Suppressor macrophage treated with lipopolysaccharide for 4 hours (primary cell): ENCODE data around the gene COL23A1.

Source experiments
- DNase-seq: peaks from one replicate; pipeline ENCODE4 v3.0.0-alpha.2; 2020

Gene COL23A1

DNA sequence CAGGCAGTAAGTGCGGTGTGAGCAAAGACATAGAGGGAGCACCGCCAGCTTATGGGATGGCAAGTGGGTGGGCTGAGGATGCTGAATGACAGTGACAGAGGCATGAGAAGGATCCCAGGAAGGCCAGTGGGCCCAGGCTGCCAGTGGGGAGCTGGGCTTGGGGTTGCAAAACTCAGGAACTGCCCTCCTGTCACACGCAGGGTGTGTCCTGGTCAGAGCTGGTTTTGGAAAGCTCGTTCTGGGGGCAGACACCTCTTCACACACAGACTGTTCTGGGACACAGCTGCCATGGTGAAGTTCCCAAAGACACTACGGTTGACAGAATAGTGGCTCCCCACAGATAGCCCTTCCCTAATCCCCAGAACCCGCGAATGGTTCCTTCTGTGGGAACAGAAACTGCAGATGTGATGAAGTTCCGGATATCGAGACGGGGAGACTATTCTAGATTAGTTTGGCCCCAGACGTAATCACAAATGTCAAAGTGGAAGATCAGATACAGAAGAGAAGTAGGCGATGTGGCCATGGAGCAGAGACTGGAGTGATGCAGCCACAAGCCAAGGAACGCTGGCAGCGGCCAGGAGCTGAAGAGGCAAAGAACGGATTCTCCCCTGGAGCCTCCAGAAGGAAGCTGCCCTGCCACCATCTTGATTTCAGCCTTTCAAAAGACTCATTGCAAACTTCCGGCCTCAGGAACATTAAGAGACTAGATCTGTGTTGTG, 159.0 kb downstream of the COL23A1 start:
- no peak for DNase-seq

DNA sequence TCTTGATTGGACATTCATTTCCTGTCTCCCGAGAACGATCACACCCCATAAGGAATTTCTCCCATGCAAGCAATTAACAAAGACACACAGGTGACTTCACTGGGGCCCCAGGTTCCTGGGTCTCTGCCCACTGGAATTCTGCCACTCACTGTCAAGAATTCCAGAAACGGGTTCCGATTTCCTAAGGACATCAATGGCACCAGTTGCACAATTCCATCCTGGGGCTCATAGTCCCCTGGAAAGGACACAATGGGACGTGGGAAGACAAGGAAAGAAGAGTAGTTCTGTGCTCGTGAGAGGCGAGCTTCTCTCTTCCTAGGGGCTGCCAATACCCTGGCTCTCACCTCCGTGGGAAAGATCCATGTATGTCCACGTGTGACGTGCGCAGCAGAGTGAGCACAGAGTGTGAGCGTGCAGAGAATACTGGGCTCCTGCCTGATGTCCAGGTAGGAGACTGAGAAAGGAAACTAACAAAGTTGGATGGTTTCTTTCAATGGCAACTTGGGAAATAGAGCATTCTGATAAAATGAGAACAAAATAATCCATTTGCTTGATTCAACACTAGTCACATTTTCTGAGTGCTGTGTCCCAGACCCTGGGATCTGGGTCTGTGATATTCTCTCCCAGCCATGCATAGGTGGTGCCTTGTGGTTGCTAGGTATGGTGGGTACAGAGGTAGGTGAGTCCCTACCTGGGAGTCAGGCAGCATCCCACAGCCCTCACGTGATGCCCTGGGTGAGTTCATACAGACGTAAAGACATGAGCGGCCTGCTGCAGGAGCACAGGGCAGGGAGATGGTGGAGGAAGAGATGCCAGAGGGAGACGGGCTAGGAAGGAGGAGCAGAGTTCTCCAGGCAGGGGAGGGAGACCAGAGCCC, 159.8 kb downstream of the COL23A1 start:
- DNase-seq = no peak

DNA sequence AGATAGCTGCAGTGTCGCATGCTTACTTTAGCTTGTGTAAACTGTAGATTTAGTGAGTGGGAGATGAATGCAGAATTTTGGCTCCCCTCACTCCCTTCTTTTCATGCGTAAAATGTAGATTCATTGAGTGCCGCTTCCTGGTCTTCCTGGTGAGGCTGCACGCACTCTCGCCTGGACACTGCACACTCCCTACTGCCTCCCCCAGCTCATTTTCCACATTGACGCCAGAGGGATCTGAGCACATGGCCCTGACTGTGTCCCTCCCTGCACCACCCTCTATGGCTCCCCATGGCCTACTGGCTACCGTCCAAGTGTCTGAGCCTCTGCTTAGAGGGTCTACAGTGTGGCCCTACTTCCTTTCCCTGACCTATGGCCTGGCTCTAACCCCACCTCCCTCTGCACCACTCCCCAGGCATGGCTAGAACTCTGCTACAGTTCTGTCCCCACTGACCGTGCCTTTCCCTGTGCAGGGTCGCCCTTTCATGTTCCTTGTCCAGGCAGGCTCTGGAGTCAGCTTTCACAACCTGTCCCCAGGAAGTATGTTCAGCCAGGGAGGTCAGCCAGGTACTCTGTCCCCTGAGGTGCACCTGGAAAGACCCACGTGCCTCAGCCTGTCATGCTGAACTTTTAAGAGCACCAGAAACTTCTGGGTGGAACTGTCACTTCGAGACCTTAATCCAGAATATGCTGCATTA, 160.6 kb downstream of the COL23A1 start:
- no peak for DNase-seq

DNA sequence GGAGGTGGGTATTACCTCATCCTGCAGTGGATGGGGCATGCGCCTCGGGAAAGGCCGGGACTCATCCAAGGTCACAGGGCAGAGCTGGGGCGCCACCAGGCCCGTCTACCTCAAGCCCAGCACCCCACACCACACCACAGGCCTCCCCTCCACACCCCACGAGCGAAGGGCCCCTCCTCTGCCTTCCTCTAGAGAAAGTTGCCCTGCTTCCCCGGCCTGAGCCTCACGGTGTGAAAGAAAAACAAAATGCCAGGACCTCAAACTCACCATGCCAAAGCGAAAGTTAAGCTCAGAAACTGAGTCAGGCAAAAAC, 161.1 kb downstream of the COL23A1 start:
- no peak for DNase-seq

DNA sequence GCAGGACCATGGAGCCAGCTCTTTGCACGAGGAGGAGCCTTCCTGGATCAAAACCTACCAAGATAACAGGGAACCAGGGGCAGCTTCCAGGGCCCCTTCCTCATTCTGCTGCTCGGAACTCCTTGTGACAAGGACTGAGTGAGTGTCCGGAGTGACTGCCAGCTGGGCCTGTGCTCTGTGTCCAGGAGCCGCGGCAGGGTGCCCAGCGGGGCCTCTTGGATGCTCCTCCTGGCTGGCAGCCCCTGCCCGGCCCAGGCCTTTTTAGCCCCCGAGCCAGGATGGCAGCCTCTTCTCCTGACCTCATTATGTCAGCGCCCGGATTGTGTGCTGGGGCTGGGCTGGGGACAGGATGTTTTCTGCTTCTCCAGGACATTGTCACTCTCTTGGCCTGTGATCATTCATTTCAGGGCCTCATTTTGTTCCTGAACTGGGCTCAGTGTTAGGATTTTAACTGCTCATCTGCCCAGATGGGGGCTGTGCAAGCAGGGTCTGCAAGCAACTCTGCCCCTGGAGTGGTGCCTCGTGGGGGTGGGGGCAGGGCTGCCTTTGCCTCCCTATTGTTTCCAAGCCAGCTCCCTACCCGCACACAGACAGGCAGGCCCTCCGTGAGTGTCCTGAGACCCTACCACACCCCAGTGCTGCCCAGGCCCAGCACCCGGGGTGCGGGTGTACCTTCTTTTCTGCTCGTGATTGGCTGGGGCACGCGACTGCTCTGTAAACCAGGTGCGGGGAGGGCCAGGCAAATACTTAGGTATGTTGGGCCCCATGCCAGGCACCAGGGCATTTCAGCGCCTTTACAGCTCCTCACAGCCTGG, 161.6 kb downstream of the COL23A1 start:
- no peak for DNase-seq

DNA sequence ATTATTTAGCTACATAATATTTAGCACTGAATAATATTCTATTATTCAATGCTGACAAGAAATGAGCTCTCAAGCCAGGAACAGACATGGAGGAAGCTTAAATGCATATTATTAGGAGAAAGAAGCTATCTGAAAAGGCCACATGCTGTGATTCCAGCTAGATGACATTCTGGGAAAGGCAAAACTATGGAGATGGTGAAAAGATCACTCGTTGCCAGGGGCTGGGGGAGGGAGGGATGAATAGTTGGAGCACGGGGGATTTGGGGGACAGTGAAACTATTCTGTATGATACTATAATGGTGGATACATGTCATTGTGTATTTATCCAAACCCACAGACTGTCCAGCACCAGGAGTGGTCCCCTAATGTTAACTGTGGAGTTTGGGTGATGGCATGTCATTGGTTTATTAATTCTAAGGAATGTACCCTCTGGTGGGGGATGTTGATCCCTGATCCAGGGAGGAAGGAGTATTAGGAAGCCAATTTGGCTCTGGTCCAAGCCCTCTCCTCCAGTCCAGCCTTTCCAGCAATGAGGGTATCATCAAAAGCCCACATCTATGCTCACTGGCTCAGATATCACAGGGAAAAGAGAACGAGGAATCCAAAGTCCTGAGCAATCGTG, 162.5 kb downstream of the COL23A1 start:
- no peak for DNase-seq

DNA sequence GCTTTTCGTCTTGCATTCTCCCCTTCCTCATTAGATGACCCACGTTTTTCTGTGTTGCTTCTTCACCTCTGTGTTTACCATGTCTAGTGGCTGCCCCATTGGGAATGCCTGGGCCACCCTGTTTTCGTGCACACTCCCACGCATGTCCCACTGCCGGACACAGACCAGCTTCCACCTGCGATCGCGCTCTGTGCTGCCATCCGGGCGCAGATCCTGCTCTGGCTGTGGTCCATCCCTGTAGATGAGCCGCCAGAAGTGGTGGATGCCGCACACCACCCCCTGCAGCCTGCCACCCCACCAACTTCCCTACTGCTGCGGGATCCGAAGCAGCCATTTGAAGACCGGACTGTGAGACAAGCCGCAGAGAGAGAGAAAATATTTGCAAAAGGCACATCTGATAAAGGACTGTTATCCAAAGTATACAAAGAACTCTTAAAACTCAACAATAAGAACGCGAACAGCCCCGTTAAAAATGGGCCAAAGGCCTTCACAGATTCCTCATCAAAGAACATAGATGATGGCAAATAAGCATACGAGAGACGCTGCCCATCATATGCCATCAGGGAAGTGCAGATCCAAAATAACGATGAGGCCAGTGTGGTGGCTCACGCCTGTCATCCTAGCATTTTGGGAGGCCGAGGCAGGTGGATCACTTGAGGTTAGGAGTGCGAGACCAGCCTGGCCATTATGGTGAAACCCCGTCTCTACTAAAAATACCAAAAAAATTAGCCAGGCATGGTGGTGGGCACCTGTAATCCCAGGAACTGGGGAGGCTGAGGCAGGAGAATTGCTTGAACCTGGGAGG, 163.7 kb downstream of the COL23A1 start:
- no peak for DNase-seq

DNA sequence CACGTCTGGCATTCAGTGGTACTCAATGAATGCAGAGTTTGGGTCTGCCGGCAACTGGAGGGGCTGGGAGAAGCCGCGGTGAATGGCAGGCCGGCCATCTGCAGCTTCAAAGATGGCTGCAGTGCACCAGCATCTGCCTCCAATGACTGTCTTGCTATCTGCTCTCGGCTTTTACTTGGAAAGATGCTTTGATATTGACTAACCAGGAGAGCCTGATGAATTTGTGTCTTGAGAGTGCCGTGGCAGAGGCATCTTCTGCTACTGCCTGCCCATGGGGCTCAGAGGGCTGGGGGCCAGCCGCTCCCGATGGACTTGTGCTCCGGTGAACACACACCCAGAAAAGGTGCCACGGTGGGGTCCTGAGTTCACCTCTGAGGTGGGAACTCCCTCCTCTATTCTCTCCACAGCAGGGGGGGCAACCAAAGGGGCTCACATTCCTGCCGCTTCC, 164.5 kb downstream of the COL23A1 start:
- no peak for DNase-seq

DNA sequence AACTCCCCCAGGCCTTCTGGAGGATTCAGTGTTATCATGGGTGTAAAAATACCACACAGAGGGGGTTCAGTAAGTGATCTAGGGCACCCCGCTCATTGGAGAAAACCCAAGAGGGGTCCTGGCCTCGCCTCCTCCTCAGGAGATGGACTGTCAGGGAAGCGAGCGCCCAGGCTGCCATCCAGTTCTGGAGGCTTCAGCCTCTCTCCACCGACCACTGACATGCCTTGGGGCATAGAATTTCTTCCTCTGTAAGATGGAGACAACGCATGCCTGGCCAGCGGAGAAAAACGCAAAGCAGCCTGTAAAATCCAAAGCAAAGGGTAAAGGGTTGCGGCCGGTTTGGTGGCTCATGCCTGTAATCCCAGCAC, 165.4 kb downstream of the COL23A1 start:
- DNase-seq = no peak

DNA sequence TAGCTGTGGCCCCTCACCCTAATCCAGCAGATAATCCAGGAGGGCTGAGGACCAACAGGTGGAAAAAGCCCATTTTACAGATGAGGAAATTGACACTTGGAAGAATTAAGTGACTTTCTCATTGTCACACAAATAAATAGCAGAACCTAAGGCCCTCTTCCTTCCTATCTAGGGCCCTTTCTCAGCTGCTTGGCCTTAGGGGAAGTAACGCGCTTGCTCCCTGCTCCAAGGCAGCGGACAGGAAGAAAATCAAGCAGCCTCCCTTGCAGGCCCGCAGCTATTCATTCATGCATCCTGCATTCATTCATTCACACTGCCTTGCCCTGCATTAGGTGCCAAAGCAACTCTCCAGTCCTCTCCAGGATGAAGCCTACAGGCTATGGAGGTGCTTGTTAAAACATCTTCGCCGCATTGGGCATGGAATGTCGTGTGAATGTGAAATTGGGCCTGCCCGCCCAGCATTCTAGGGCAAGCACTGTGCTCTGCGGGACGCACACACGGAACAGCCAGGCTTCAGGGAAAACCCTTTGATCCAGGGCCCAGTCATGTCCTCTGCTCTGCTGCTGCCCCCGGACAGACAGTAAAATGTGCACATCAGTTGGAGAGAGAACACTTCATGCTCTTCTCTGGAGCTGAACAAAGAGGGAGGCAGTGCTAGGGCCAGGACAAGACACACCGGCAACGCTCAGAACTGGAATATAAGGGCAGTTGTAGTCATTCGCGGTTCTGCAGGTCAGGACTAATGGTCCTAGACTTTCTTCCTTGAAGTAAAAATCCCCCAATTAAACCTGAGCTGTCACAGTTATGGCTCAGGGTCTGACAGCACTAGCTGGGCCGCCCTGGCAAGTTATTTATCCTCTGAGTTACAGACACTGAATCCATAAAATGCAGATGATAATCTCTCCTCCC, 166.0 kb downstream of the COL23A1 start:
- DNase-seq = no peak

DNA sequence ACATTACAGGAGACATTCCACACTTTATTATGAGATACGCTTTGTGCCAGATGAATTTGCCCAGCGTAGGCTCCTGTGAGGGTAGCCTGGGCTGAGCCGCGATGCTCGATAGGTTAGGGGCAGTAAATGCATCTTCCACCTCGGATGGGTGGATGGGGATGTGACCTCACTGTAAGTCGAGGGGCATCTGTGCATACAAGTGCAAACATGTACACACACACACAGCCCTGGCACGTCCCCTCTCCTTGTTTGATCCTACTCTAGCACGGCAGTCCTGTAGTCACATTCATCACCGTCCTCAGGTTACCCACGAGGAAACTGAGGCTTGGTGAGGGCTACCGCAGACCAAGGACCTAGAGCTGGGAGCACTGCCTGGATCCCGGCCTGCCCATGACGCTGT, 166.8 kb downstream of the COL23A1 start:
- DNase-seq = no peak

DNA sequence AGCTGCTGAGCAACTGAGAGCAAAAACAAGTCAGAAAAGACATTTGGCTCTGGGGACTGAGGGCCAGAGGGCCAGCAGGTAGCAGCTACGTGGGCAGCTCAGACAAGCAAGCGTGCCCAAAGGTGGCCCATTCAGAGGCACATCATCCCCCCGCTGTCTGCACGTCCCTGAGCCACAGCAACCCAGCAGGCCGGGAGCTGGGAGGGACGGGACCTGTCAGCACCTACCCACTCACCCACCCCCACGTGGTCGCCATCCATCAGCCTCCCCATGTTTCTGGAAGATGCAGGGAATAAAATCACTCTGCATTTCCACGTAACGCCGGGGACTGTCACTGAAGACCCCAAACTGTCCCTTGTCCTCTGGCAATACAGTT, 167.8 kb downstream of the COL23A1 start:
- no peak for DNase-seq

DNA sequence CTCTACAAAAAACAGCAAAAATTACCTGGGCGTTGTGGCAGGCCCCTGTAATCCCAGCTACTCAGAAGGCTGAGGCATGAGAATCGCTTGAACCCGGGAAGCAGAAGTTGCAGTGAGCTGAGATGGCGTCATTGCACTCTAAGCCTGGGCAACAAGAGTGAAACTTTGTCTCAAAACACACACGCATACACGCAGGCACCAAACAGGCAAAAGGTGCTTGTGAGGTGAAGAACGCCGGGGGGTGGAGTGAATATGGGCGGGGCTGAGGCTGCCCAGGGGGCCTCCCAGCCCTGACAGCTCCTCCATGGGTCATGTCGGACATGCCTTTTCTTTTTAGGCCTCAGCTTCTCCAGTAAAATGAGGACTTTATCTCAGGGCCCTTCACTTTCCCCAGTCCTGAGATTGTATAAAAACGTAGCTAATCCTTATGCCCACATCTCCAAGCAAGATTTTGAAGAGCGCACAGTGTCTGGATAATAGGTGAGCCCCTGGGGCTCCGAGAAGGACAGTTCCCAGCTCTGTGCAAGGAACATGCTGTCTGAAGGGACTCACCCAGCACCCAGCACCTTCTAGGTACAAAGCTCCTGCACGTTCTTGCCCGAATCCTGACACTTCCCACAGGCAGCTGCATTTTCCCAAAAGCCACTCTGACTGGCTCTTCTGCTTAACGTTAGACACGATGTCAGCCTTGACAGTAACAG, 168.3 kb downstream of the COL23A1 start:
- DNase-seq = no peak

DNA sequence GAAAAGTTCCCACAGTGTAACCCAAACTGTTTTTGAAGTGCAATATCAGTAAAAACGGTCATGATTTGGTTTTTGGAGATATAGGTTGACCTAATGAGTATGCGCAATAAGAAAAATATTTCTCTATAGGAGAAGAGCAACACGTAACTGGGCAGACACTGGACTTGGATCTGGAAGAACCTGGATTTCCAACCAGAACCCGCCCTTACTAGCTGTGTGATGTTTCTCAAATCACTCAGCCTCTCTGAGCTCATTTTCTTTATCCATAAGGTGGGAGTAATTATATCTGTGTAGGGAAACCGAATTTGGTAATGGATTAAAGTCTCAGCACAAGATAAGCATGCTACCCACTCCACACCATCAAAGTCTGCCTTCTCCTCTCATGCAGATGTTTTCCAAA, 169.1 kb downstream of the COL23A1 start:
- DNase-seq = no peak

DNA sequence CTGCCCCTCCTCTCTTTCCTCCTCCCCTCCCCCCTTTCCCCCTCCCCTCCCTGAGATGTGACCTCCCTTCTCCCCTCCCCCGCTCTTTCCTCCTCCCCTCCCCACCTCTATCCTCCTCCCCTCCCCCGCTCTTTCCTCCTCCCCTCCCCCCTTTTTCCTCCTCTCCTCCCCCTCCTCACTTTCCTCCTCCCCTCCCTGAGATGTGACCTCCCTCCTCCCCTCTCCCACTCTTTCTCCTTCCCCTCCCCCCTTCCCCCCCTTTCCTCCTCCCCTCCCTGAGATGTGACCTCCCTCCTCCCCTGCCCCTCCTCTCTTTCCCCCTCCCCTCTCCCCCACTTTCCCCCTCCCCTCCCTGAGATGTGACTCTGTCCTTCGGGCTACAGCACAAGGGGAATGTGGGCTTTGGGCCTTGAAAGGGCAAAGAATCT, 169.8 kb downstream of the COL23A1 start:
- DNase-seq = no peak

DNA sequence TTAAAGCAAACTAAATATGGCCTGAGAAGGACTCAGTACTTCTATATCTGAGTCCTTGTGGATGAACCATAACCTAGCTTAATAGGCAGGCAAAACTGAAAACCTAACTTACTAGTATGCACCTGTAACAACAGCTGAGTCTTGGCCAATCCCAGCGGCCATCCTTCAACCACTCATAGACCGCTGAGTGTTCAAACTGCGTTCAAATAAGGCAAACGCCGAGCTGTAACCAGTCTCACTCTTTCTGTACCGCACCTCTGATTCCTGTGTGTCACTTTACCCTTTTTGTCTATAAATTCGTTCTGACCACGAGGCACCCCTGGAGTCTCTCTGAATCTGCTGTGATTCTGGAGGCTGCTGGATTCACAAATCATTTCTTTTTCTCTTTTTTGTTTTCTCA, 170.5 kb downstream of the COL23A1 start:
- DNase-seq = no peak

DNA sequence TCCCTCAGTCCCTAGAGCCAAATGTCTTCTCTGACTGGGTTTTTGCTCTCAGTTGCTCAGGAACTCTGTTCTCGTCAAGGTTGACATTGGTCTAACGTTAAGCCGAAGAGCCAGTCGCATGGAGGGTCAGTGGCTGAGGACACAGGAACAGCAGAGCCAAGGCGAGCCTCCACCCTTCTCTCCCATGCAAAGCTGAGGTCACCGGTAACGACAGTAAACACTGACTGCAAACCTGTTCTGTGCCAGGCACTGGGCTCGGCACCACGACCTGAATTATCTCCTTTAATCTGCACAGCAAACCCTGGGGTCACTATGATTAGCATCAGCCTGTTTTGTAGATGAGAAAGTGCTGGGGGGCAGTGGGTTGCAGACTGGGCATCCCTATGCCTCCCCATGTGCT, 171.0 kb downstream of the COL23A1 start:
- DNase-seq = no peak

DNA sequence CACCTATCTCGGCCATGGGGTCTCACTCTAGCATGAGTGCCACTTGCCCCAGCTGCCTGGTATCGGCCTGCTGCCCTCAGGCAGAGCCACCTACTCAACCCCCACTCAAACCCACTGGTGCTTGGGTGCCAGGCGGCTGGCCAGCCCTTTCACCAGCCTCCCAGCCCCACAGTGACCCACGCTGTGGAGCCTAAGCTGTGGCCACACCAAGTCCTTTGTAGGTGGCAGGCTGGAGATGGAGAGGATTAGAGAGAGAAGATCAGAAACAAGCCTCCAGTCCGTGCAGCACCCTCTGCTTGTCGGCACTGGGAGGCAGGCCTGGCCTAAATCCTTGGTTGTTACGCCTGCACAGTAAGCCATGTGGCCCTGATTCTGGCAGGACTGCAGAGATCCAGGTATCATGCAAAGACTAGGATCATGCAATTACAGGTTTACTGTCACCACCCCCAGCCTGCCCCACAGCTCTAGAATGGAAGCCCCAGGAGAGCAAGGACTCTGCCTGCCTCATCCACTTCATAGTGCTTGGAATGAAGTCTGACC, 171.7 kb downstream of the COL23A1 start:
- DNase-seq = no peak

DNA sequence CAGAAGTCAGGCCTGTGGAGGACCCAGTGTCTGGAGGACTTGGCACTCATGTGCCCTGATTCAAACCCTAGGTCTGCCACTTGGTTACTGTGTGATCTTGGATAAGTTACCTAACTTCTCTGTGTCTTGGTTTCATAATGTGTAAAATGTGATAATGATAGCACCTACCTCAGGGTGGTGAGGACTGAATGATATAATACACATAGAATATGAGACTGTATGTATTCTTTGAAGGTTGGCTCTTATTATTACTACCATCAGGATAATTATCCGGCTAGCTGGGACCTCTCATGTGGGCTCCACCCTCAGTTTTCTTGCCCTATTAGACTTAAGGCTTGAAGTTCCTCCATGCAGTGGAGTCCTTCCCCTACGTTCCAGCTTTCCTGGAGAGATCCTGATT, 172.2 kb downstream of the COL23A1 start:
- DNase-seq = no peak

DNA sequence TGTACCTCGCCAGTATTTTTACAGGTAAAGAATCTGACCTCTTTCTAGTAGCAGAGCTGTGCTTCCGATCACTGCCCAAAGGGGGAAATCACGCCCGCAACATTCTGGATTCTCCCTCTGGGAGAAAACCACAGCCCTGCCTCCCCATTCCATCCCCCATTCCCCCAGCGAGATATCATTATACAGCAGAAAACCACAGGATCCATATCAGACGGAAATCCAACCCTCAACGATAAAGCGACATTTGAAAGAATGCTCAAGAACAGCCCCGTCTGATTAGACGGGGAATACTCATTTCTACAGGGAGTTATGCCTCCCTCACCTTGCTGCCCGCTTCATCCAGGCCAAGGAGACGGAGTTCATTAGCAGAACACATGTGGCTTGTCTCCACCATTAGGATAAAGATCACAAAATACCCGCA, 172.8 kb downstream of the COL23A1 start:
- DNase-seq = no peak
